ENCODE data around the gene PTGES2. TPM values are rescaled to one million over a fixed set of nuclear protein-coding genes. Genes with fewer than 3 reads are reported as not detected.

PTGES2 gene
- total and polyA plus RNA-seq, 2 donors: 39.3 to 51.6 TPM

DNA sequence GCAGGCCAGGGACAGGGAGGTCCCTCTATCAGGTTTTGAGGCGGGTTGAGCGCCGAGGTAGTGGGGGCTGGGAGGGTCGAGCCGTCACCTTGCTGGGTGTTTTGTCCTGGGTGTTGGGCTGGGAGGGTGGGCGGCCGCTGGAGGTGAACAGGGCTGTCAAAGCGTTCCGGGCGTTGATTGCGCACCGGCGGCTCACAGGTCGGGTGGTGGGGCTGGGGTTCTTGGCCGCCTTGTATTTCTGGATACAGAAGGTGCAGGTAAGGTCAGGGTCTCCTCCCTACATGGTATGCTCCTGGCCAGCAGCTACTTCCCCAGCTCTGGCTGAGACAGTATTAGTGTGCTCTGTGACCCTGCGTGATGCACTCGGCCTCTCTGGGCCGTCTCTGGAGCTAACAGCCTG lies 38.6 kb upstream of the PTGES2 start:
- Histone ChIP-seq H3K4me1 (ENCODE audit: control insufficient read depth in 2 of 2, insufficient read depth in 2 of 2, low read length in 2 of 2) (peaks cover 2% of the 10 kb centered on the region in 2 donors), H3K36me3 (ENCODE audit: control insufficient read depth in 2 of 2, insufficient read depth in 2 of 2, low read length in 1 of 2) (peaks cover 68 to 75% of the 10 kb centered on the region in 2 donors), H3K27ac (ENCODE audit: low read depth in 1 of 2, low read length in 1 of 2) (no peak overlapping the region), H3K27me3 (ENCODE audit: control insufficient read depth in 2 of 2, insufficient read depth in 1 of 2, low read length in 1 of 2) (no peaks in the 10 kb centered on the region), H3K4me3 (ENCODE audit: low read length in 2 of 2) (no peak overlapping the region), H3K9me3 (ENCODE audit: control insufficient read depth in 2 of 2, insufficient read depth in 1 of 2, low read length in 1 of 2) (no peaks in the 10 kb centered on the region)
- no peak for DNase-seq (ENCODE audit: low read depth in 6 of 9, low spot score in 9 of 9)
- 97% methylated on average over 18 of the region's 18 CpGs for WGBS

DNA sequence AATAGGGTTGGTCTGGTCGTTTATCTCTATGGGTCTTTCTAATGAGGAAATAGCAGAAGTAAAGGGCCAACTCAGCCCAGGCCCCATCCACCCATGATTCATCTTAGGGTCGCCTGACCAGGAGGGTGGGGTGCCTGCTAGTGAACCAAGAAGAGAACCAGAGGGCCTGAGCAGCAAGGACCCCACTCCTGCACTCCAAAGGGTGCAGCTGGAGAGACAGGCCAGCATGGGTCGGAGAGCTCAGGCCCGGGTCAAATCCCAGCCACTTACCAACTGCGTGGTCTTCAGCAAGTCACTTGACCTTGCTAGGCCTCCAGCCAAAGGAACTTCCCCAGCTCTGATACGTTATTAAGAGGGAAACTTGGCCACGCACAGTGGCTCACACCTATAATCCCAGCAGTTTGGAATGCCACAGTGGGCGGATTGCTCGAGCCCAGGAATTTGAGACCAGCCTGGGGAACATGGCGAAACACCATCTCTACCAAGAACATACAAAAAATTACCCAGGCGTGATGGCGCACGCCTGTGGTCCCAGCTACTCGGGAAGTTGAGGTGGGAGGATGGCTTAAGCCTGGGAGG lies 36.9 kb upstream of the PTGES2 start:
- peaks cover 3 to 14% of the 10 kb centered on the region in 2 donors for H3K4me1 ChIP-seq (ENCODE audit: control insufficient read depth in 2 of 2, insufficient read depth in 2 of 2, low read length in 2 of 2)
- WGBS: 94% methylated on average over 14 of the region's 14 CpGs
- H3K27me3 ChIP-seq (ENCODE audit: control insufficient read depth in 2 of 2, insufficient read depth in 1 of 2, low read length in 1 of 2): no peaks in the 10 kb centered on the region
- peaks cover 62 to 63% of the 10 kb centered on the region in 2 donors for H3K36me3 ChIP-seq (ENCODE audit: control insufficient read depth in 2 of 2, insufficient read depth in 2 of 2, low read length in 1 of 2)
- H3K27ac ChIP-seq (ENCODE audit: low read depth in 1 of 2, low read length in 1 of 2): no peak overlapping the region
- no peak for DNase-seq (ENCODE audit: low read depth in 6 of 9, low spot score in 9 of 9)
- H3K4me3 ChIP-seq (ENCODE audit: low read length in 2 of 2): no peak overlapping the region
- H3K9me3 ChIP-seq (ENCODE audit: control insufficient read depth in 2 of 2, insufficient read depth in 1 of 2, low read length in 1 of 2): no peaks in the 10 kb centered on the region

GRCh38 chr9:128163523-128164306 lies 36.2 kb upstream of the PTGES2 start:
- no peaks in the 10 kb centered on the region for H3K9me3 ChIP-seq (ENCODE audit: control insufficient read depth in 2 of 2, insufficient read depth in 1 of 2, low read length in 1 of 2)
- peaks cover 3 to 17% of the 10 kb centered on the region in 2 donors for H3K4me1 ChIP-seq (ENCODE audit: control insufficient read depth in 2 of 2, insufficient read depth in 2 of 2, low read length in 2 of 2)
- H3K36me3 ChIP-seq (ENCODE audit: control insufficient read depth in 2 of 2, insufficient read depth in 2 of 2, low read length in 1 of 2): peaks cover 55 to 56% of the 10 kb centered on the region in 2 donors
- no peak for DNase-seq (ENCODE audit: low read depth in 6 of 9, low spot score in 9 of 9)
- WGBS: 98% methylated on average over 10 of the region's 10 CpGs
- no peak overlapping the region for H3K4me3 ChIP-seq (ENCODE audit: low read length in 2 of 2)
- H3K27ac ChIP-seq (ENCODE audit: low read depth in 1 of 2, low read length in 1 of 2): no peak overlapping the region
- no peaks in the 10 kb centered on the region for H3K27me3 ChIP-seq (ENCODE audit: control insufficient read depth in 2 of 2, insufficient read depth in 1 of 2, low read length in 1 of 2)

DNA sequence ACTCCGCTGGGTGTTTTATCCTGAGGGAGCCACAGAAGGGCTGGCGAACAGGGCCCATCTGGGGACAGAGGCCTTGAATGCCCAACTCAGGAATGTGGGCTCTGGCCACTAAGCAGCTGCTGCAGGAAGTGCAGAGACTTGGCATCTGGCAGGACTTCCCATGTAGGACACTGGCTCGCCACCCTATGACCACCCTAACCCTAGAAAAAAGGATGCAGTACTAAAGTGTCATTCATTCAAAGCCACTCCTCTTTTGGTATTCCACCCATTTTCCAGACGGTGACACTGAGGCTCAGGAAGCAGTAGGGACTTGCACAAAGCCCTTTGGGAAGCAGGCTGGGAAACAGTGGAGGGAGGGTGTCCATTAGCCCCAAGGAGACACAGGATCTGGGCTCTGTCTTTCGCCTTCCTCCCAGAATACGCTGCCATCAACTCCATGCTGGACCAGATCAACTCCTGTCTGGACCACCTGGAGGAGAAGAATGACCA lies 35.5 kb upstream of the PTGES2 start:
- over 99% methylated on average over 6 of the region's 6 CpGs for WGBS
- H3K4me1 ChIP-seq (ENCODE audit: control insufficient read depth in 2 of 2, insufficient read depth in 2 of 2, low read length in 2 of 2): peaks cover 3 to 17% of the 10 kb centered on the region in 2 donors
- DNase-seq (ENCODE audit: low read depth in 6 of 9, low spot score in 9 of 9): no peak
- no peaks in the 10 kb centered on the region for H3K27me3 ChIP-seq (ENCODE audit: control insufficient read depth in 2 of 2, insufficient read depth in 1 of 2, low read length in 1 of 2)
- no peaks in the 10 kb centered on the region for H3K9me3 ChIP-seq (ENCODE audit: control insufficient read depth in 2 of 2, insufficient read depth in 1 of 2, low read length in 1 of 2)
- H3K36me3 ChIP-seq (ENCODE audit: control insufficient read depth in 2 of 2, insufficient read depth in 2 of 2, low read length in 1 of 2): peaks cover 50 to 52% of the 10 kb centered on the region in 2 donors
- H3K4me3 ChIP-seq (ENCODE audit: low read length in 2 of 2): no peak overlapping the region
- no peak overlapping the region for H3K27ac ChIP-seq (ENCODE audit: low read depth in 1 of 2, low read length in 1 of 2)

- Histone ChIP-seq H3K4me3 (ENCODE audit: low read length in 2 of 2) (no peak overlapping the region), H3K4me1 (ENCODE audit: control insufficient read depth in 2 of 2, insufficient read depth in 2 of 2, low read length in 2 of 2) (peaks cover 3 to 17% of the 10 kb centered on the region in 2 donors), H3K27ac (ENCODE audit: low read depth in 1 of 2, low read length in 1 of 2) (no peak overlapping the region), H3K27me3 (ENCODE audit: control insufficient read depth in 2 of 2, insufficient read depth in 1 of 2, low read length in 1 of 2) (no peaks in the 10 kb centered on the region), H3K36me3 (ENCODE audit: control insufficient read depth in 2 of 2, insufficient read depth in 2 of 2, low read length in 1 of 2) (peaks cover 45% of the 10 kb centered on the region in 2 donors), H3K9me3 (ENCODE audit: control insufficient read depth in 2 of 2, insufficient read depth in 1 of 2, low read length in 1 of 2) (no peaks in the 10 kb centered on the region)
- 95% methylated on average over 10 of the region's 10 CpGs for WGBS
- DNase-seq (ENCODE audit: low read depth in 6 of 9, low spot score in 9 of 9): no peak
Observed at GRCh38 chr9:128162215-128163026, 34.9 kb upstream of the PTGES2 start.

DNA sequence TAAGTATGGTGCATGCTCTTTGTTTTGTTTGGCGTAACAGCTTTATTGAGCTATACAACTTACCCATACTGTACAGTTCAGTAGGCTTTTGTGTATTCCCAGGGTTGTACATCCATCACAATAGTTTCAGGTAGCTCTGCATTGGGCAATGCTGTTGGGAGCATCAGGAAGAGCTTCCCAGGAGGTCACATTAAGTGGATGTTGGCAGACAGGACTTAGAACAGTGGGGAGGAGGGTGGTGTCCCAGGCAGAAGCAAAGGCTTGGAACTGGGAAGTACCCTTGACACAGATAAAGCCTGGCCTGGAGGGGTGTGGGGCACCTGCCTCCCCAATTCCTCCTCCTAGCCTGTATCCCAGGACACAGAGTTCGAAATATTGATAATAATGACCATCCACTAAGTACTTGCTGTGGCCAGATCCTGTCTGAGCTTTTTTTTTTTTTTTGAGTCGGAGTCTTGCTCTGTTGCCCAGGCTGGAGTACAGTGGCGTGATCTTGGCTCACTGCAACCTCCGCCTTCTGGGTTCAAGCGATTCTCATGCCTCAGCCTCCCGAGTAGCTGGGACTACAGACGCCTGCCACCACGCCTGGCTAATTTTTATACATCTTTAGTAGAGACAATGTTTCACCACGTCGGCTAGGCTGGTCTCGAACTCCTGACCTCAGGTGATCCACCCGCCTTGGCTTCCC lies 33.8 kb upstream of the PTGES2 start:
- Histone ChIP-seq H3K4me3 (ENCODE audit: low read length in 2 of 2) (peak overlapping the region in 1 of 2 donors; percentile 70), H3K27ac (ENCODE audit: low read depth in 1 of 2, low read length in 1 of 2) (no peak overlapping the region), H3K27me3 (ENCODE audit: control insufficient read depth in 2 of 2, insufficient read depth in 1 of 2, low read length in 1 of 2) (no peaks in the 10 kb centered on the region), H3K4me1 (ENCODE audit: control insufficient read depth in 2 of 2, insufficient read depth in 2 of 2, low read length in 2 of 2) (peaks cover 3 to 17% of the 10 kb centered on the region in 2 donors), H3K9me3 (ENCODE audit: control insufficient read depth in 2 of 2, insufficient read depth in 1 of 2, low read length in 1 of 2) (no peaks in the 10 kb centered on the region), H3K36me3 (ENCODE audit: control insufficient read depth in 2 of 2, insufficient read depth in 2 of 2, low read length in 1 of 2) (peaks cover 35% of the 10 kb centered on the region in 2 donors)
- WGBS: 96% methylated on average over 13 of the region's 13 CpGs
- no peak for DNase-seq (ENCODE audit: low read depth in 6 of 9, low spot score in 9 of 9)

GRCh38 chr9:128160603-128160987 lies 33.1 kb upstream of the PTGES2 start:
- H3K9me3 ChIP-seq (ENCODE audit: control insufficient read depth in 2 of 2, insufficient read depth in 1 of 2, low read length in 1 of 2): no peaks in the 10 kb centered on the region
- H3K27me3 ChIP-seq (ENCODE audit: control insufficient read depth in 2 of 2, insufficient read depth in 1 of 2, low read length in 1 of 2): no peaks in the 10 kb centered on the region
- H3K4me3 ChIP-seq (ENCODE audit: low read length in 2 of 2): peak overlapping the region; percentile 70 to 80
- under 1% methylated on average over 23 of the region's 23 CpGs for WGBS
- H3K36me3 ChIP-seq (ENCODE audit: control insufficient read depth in 2 of 2, insufficient read depth in 2 of 2, low read length in 1 of 2): peaks cover 29% of the 10 kb centered on the region in 2 donors
- H3K27ac ChIP-seq (ENCODE audit: low read depth in 1 of 2, low read length in 1 of 2): peak overlapping the region; percentile 40 to 85
- peak in 8 of 9 donors; percentile 9 to 66 (median 35) for DNase-seq (ENCODE audit: low read depth in 6 of 9, low spot score in 9 of 9)
- H3K4me1 ChIP-seq (ENCODE audit: control insufficient read depth in 2 of 2, insufficient read depth in 2 of 2, low read length in 2 of 2): peaks cover 3 to 17% of the 10 kb centered on the region in 2 donors

DNA sequence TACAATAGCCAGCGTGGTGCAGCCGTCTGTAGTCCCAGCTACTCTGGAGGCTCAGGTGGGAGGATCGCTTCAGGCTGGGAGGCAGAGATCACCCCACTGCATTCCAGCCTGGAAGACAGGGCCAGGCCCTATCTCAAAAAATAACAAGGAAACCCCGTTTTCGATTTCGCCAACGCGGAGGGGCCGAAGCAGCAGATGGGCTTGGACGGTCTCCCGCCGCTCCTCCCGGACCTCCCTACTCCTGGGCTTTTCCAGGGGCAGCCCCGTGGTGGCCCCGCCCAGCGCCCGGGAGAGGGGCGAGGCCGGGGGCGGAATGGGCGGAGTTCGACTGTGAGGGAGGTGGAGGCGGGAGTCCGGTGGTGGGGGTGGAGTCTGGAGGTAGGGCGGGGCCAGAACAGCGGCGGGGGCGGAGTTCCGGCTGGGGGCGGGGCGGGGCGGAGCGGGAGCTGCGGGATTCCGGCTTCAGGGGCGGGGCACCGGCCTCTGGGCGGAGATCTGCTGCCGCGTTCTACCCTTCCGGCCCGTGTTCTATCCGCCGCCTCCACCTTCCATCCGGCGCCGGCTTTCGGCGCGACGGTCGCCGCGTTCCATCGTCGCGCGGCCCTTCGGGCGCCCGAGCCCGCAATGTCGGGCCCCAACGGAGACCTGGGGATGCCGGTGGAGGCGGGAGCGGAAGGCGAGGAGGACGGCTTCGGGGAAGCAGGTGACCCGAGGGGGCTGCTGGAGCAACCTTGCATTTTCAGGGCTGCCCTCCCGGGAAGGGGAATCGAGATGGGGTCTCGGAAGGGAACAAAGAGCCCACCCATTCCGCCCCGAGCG lies 32.5 kb upstream of the PTGES2 start, which contains the start of gene BBLN:
BBLN (plus strand) TSS at position 482 of the 819 bp plus-strand sequence; CDS start at position 625, 143 bp downstream.
- peak; percentile 65 to 91 (median 79) for DNase-seq (ENCODE audit: low read depth in 6 of 9, low spot score in 9 of 9)
- under 1% methylated on average over 77 of the region's 77 CpGs for WGBS
- Histone ChIP-seq H3K9me3 (ENCODE audit: control insufficient read depth in 2 of 2, insufficient read depth in 1 of 2, low read length in 1 of 2) (no peaks in the 10 kb centered on the region), H3K36me3 (ENCODE audit: control insufficient read depth in 2 of 2, insufficient read depth in 2 of 2, low read length in 1 of 2) (peaks cover 28 to 29% of the 10 kb centered on the region in 2 donors), H3K4me1 (ENCODE audit: control insufficient read depth in 2 of 2, insufficient read depth in 2 of 2, low read length in 2 of 2) (peaks cover 3 to 17% of the 10 kb centered on the region in 2 donors), H3K27me3 (ENCODE audit: control insufficient read depth in 2 of 2, insufficient read depth in 1 of 2, low read length in 1 of 2) (no peaks in the 10 kb centered on the region), H3K4me3 (ENCODE audit: low read length in 2 of 2) (peak within 1 kb of the TSS; percentile 70 to 80), H3K27ac (ENCODE audit: low read depth in 1 of 2, low read length in 1 of 2) (peak within 1 kb of the TSS; percentile 85 to 91)

Measured in thymus (tissue), 11 donors.